Measurements from ENCODE around the gene DBN1. TPM values are rescaled to one million over a fixed set of nuclear protein-coding genes. Genes with fewer than 3 reads are reported as not detected.
A peak's percentile ranks its signal among the peaks of the same experiment; 100 is the strongest.

Gene DBN1
- total RNA-seq, 1 donor from 2014 or later, result 24.2 TPM

DNA sequence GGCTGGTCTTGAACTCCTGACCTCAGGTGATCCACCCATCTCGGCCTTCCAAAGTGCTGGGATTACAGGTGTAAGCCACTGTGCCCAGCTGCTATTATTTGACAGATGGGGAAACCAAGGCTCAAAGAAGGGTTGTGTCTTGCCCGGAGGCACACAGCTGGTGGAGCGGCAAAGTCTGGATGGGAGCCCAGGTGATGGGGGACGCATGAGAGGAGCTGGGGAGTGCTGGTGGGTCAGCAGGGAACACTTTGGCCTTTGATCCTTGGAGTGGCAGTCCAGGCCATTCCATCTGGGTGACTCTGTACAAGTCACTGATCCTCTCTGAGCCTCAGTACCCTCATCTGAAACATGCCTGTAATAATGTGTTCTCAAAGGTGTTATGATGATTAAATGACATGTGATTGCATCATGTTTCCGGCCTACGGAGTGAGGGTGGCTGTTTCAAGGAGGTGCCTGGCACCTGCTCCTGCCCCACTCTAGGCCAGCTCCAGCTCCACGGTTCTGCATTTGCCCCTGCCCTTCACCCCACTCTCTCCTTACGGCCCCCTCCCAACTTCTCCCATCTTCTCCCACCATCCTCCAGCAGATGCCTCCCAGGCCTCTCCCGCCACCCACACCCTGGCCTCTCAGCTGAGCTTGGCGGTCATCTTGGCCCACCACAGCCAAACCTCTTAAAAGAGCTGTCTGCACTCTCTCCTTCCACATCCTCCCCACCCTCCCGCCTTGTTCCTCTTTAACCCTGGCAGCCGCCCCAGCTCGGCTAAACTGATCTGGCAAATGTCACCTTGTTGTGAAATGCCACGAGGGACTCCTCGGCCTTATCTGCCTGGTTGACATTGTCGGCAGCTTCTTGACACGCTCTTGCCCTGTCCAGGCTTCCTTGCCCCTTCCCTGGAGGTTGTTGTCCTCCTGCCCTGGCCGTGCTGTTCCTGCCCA lies 5.5 kb upstream of the DBN1 start:
- DNase-seq (peak; percentile 94), ATAC-seq (ENCODE audit: poor library complexity) (peak; percentile 95)
- intact Hi-C loops (cut with DNase I), result no loop called here

DNA sequence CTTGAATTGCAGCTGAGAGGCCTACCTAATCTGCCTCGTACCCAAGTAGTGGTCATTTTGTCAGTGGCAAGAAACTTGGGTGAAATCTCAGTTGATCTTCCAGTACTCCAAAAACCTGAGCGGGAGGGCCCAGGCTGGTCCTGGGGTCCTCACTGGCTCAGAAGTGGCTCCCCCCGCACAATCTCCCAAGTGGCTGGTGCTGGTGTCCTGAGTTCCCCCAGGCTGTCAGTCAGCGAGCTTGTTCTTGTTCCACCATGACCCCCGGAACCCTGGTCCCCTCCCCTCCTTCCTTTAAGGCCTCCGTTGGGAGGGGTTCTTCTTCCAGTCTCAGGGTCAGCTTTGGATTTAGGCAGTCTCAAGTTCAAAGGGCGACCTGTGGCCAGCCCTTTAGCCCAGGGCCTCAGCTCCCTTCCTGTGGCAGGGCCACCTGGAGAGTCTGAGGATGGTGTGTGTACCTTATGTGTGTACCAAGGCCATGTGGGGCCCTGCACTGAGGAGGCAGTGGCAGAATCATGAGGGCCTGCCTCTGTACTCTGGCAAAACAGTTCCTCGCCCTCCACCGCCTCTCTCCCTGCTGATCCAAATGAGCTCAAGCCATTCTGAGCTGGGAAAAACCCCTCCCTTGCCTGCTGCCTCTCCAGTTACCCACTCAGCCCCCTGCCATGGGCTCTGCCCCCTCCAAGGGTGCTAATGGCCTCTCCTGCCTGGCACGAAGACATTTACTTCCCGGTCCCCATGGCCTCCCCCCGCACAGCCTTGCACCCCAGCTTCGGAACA lies 4.5 kb upstream of the DBN1 start:
- DNase-seq, result no peak
- no peak for ATAC-seq (ENCODE audit: poor library complexity)
- intact Hi-C loops (cut with DNase I), result no loop called here

DNA sequence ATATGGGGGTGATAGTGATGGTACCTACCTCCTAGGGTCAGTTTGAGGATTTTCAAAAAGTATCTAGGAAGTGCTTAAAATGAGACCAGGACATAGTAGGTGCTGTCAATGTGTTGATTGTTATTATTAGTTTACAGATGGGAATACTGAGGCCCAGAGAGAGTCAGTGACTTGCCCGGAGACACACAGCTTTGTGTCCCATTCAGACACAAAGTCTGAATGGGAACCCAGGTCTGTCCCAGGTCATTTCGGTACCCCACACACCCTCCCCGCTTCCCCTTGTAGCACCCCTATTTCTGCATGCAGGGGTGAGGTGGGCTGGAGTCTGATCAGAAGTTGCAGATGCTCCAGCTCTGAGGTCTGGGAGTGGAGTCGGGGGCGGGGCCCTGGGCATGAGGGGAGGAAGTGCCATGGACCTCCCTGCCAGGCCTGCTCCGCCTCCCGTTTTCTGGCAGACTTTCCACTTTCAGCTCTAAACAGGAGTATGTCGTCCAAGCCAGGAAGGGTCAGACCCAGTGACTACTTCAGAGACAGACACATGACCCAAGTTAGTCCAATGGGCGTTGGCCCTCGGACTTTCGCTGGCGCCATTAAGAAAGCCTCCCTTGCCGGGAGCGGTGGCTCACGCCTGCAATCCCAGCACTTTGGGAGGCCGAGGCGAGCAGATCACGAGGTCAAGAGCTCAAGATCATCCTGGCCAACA lies 3.2 kb upstream of the DBN1 start:
- intact Hi-C loops (cut with DNase I), result no loop called here
- ATAC-seq (ENCODE audit: poor library complexity) (no peak), DNase-seq (peak; percentile 66)

DNA sequence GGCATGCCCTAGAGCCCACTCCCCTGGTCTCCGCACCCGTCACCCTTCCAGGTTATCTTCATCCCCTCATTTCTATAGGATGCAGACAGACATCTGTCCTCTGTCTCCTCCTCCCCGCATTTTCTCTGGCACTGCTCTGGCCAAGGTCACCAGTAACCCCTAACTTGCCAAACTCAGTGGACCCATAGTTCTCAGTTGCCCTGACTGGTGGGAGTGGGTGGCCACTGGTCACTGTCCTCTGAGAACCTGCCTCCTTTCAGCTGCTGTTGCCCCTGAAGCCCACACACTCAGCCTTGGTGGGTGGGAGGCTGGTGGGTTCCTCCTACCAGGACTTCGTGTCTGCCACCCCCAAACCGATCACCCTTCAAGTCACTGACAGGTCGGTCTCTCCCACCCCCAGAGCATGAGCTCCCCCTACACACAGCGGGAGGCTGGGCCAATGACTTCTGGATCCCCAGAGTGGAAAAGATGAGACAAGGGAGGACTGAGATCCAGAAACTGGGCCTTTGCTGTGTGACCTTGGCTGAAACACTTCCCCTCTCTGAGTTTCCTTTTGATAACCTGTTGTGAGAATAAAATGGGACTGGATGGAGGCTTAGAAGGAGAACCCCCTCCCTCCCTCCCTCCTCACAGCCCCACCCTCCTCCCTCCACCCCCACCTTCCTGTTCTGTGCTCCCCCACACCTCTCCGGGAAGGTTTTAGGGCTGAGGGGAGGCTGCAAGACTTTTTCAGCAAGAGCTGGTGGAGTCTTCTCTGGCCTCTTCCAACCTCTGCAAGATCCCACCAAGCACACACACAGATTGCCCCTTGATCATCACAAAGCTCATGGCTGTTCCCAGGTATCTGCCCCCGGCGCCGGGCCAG lies 2.4 kb upstream of the DBN1 start:
- ATAC-seq (ENCODE audit: poor library complexity) (no peak), DNase-seq (no peak)
- intact Hi-C loops (cut with DNase I), result no loop called here

DNA sequence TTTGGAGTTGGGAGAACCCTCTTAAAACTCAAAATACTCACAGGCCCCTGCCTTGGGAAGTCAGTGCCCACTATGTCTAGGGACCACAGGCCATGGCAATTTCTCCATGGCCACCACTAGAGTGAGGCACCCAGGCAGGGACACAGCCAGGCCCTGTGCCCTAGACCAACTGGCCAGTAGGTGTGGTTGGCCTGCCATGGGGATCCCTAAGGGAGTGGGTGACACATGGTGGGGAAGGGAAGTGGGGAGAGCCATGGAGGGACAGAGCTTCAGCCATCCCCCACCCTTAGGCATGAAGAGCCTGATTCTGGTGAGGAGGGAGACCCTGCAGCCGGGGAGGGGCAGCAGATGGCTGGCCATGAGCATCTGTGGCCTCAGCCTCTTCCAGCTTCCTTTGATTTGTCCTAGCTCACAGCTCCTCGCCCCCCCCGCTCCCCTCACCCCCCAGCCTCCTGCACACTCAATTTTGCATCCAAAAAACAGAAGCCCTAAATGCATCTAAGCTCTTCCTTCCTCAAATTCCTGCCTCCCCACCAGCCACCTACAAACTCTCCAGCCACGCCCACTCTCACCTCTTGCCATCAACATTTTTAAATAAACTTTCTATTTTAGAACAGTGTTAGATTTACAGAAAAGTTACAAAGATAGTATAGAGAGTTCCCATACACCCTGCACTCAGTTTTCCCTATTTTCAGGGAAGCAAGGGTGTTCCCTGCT lies 1.6 kb upstream of the DBN1 start:
- ATAC-seq (ENCODE audit: poor library complexity) (no peak), DNase-seq (no peak)
- intact Hi-C loops (cut with DNase I), result no loop called here

DNA sequence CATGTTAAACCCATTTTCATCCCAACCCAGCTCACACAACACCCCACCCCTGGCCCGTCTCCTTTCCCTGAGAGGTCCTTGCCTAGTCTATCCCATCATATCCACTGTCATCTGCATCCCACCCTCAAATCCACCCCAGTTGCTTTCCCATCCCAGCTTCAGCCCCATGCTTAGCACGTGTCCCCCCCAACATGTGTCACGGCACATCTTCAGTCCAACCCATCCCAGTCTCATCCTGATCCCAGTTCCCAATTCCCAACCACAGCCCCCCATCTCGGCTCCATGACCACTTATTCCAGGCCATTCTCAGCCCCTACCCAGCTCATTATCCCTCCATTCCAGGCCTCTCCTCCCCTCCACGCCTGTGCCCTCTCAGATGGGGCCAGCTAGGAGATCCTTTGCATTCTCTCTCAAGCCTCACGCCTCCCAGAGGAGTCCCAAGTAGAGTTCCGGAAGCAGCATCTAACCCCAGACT lies 605 bp upstream of the DBN1 start:
- intact Hi-C loops (cut with DNase I), result no loop called here
- ATAC-seq (ENCODE audit: poor library complexity) (no peak), DNase-seq (no peak)

DNA sequence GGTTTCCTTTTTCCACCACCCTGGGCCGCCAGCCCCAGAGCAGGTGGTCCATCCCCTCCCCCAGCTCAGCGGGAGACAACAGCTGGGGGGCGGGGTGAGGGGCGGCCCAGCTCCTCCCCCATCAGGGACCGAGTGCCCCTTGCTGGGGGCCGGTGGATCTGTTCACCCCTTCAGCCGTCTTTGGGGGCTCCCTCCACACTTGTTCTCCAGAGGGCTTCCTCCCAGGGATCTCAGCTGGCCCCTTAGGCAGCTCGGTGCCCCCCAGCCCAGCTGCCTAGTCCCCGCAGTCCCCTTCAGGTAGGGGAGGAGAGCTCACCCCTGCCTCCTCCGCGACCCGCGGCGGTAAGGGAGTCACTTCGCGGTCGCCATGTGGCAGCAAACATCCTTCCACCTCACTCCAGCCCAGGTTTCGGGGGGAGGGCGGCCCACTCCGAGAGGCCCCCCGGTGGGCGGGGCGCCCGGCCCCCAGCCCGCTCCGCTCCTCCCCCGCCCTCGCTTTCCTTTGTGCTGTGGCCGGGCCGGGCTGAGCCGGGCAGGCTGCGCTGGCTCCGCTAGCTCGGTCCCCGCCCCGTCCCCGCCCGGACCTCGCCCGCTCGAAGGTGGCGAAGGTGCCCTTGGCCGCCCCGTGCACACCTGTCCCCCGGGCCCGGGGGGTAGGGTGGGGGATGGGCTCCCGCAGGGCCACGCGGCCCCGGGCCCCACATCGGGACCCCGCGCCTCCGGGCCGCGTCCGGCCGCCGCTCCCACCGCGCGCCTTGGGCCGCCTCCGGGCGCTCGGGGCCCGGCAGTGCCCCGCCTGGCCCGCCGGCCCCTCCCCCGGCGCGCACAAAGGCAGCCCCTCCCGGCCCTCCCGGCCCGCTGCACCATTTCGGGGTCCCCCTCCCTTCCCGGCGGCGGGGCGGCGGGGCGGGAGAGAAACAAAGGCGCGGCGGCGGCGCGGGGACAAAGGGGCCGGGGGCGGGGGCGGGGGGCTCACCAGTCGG lies 683 bp downstream of the DBN1 start:
- peak; percentile 5 for ATAC-seq (ENCODE audit: poor library complexity)
- intact Hi-C loops (cut with DNase I), result no loop called here

DNA sequence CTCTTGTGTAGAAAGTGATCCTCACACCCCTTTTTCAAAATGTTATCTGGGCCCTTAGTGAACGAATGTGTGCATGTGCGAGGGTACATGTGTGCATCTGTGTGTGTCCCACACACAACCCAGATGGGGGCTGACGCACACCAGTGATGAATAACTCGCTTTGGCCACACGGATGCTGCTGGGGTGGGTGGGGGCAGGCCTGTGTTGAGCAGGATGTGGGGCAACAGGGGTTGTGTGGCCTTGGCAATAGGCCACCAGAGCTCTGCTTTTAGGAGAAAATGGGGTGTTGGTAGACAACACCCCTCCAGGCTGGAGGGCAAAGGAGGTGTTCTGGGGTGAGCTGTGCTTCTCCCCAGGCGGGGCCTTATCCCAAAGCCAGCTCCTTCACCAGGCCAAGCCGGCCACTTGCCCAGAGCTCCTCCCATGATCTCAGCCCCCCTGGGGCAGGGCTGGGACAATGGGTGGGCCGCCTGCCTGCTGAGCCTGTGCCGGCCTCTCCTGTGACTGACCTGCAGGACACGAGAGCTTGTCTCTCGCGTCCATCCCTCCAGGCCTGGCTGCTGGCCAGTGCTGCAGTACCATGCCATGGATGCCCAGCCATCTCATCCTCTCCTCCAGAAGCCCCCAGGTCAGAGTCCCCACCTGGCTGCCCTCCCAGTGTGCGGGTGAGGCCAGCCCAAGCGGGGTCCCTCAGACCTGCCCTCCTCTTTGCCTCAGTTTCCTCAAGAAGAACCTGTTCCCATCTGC lies 1.7 kb downstream of the DBN1 start:
- peak; percentile 86 for DNase-seq
- intact Hi-C loops (cut with DNase I), result no loop called here

More for the DNA sequence above, 683 bp downstream of the DBN1 start:
- no peak for DNase-seq

DNA sequence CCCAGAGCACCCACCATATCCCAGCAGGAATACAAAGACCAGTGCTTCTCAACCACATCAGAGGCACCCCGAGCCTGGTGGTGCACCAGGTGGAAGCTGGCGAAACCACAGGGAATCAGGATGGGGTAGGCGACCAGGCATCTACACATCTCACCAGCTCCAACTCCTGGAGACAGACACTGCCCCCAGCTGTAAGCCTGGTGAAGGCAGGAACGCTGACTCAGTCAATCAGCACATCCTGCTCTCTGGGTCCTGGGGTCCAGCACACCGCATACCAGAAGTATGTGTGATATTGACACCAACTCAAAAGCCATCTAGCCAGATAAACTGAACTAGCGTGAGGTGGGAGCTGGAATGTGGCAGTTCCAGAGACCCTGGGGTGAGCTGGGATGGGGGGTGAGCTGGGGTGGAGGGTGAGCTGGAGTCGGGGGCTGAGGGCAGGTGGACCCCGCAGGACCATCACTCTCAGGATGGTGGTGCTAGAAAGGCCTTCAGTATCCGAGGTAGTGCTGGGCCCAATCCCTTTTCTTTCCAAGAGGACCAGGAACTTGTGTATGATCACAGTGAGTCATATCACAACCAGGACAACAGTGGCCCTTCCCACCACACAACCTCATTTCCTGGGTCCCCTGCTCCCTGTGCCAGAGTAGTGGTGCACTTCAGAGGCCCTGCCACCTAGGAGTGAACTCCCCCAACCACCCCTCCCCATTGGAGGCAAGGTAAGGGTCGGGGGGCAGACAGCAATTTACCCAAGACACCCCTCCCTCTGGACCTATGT lies 2.5 kb downstream of the DBN1 start:
- DNase-seq (no peak), ATAC-seq (ENCODE audit: poor library complexity) (no peak)
- intact Hi-C loops (cut with DNase I), result no loop called here

More for the DNA sequence above, 1.7 kb downstream of the DBN1 start:
- peak; percentile 49 for ATAC-seq (ENCODE audit: poor library complexity)

DNA sequence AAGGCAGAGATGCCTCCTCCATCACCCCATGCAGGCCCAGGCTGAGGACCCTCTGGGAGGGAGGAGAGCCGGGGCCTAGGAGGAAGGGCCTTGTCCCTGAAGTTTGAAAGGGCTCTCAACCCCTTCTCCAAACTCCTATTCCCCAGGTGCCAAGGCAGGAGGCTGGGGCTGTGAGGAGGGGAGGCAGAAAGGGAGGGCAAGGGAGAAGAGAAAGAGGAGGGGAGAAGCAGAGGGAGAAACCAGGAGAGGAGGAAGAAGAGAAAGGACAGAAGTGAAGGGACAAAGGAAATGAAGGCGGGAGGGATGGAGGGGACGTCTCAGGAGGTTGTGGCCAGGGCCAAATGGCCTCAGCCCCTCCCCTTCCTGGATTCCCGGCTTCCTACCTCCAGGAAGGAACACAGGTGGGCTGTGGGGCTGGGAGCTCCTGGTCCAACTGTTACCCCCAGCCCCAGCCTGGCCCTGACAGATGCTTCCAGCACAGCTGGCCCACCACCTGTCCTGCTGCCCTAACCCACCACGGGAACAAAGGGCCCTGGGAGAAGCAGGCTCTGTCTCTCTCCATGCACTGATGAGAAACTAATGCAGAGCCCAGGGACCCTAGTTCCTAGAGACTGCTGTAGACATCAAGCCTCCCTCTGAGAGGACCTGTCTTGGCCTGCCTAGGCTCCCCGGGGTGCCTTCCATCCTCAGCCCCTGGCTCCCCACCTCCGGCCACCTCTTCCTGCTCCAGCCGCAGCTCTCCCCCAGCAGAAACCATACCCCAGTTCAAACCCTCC lies 3.5 kb downstream of the DBN1 start:
- ATAC-seq (ENCODE audit: poor library complexity) (no peak), DNase-seq (no peak)
- intact Hi-C loops (cut with DNase I), result no loop called here

DNA sequence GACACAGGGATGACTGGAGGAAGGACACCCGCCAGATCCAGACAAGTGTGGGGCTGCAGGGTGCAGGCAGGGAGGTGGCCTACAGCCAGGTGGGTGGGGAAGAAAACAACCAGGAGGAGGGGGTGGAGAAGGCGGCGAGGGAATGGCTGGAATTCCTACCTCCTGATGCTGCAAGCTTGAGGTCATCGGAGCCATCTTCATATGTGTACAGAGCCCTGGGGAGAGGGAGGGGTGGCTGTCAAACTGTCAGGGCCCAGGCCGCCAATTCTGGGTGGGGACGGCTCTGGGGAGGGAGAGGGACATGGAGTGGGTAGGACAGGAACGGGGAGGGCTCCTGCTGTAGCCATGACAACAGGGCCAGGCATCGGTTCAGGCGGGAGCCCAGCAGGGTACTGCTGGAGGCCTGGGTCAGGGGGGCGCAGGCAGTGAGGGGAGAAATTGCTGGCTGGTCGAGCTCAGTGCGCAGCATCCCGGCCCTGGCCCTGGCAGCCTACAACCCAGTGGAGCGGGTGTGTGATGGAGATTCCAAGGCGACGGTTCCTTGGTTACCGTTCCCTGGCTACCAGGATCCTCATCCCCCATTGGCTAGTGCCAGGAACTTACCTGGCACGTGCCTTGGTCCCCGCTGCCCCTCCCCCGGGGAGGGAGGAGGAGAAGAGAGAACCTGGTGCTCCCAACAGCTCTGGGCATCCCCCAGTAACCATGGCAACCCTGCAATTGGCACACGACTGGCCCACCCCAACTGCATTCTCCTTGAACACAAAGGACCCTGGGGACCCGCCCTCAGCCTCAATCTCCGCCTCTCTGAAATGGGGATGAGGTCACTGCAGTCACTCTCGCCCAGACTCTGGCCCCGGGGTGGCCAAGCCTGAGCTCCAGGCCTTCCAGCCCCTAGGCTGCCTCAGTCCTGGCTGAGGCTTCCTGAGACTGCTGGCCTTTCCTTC lies 4.5 kb downstream of the DBN1 start:
- intact Hi-C loops (cut with DNase I), result no loop called here
- ATAC-seq (ENCODE audit: poor library complexity), result peak; percentile 56
- peak; percentile 85 for DNase-seq

DNA sequence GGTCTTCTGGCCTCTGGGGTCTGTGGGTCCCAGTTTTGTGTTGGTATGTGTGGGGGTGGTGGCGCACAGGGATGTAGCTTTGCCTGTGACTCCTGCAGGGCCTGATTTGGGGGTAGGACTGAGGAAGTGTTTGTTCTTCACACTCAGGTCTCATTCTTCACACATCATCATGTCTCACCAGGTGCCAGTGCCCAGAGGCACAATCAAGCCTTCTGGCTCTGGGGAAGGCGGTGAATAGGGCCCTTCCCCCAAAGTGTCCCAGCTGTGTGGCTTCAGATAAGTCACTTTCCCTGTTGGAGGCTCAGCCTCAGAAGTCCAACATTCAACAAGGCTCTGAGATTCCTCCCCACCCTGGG lies 5.1 kb downstream of the DBN1 start:
- ATAC-seq (ENCODE audit: poor library complexity) (no peak), DNase-seq (no peak)
- intact Hi-C loops (cut with DNase I), result no loop called here

DNA sequence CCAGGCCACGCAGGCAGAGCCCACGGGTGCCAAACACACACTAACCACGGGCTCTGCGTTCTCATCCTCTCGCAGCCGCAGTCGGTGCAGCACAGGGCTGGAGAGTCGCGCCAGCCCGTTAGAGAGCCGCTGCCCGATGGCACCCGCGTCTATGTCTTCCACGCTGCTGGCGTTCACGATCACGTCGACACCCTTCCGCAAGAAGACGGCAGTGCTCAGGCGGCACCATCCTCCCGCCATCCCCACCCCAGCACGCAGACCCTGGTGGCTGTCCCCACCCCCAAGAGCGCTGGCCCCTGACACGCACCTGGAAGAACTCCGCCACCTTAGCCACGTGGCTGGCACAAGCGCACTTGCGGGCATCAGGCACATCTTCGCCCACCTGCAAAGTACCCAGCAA lies 6.0 kb downstream of the DBN1 start:
- DNase-seq, result no peak
- ATAC-seq (ENCODE audit: poor library complexity), result no peak
- intact Hi-C loops (cut with DNase I), result no loop called here

All from Right ventricle myocardium superior (tissue), 1 donor.